ENCODE data around the gene HOXC11.

The HOXC11 gene

GRCh38 chr12:53972722-53973235 is at the start of gene HOXC11:
Gene HOXC11, plus strand, starts transcription at chr12:53973126. Its CDS starts 116 bp downstream, at chr12:53973242.
- Histone ChIP-seq H3K27me3 (no peaks in the 10 kb centered on the region), H3K36me3 (no peaks in the 10 kb centered on the region), H3K9me3 (no peaks in the 10 kb centered on the region), H3K27ac (peak within 1 kb of the TSS; percentile 93 to 98), H3K4me3 (peak within 1 kb of the TSS; percentile 75 to 85), H3K4me1 (peaks cover 0 to 61% (median 36%) of the 10 kb centered on the region in 4 donors)
- no peak for TF ChIP-seq CTCF (IDR thresholded peaks at IDR 0.05)
- intact Hi-C loops (cut with DNase I; ENCODE audit: low total_unique reads): loop anchor here (10.0 kb wide), 1 partner anchor 392 kb away; the partner anchor contains the start of gene GPR84
- DNase-seq: no peak

- H3K4me3 ChIP-seq: no peak overlapping the region
- no peaks in the 10 kb centered on the region for H3K36me3 ChIP-seq
- no peaks in the 10 kb centered on the region for H3K9me3 ChIP-seq
- TF ChIP-seq CTCF (IDR thresholded peaks at IDR 0.05): no peak
- H3K27ac ChIP-seq: no peak overlapping the region
- H3K27me3 ChIP-seq: peaks cover 6 to 94% of the 10 kb centered on the region in 2 donors
- peaks cover 0 to 11% (median 5%) of the 10 kb centered on the region in 4 donors for H3K4me1 ChIP-seq
- intact Hi-C loops (cut with DNase I; ENCODE audit: low total_unique reads): no loop called here
- no peak for DNase-seq
These were observed 48.2 kb upstream of the HOXC11 start for GRCh38 chr12:53924521-53925405.

- intact Hi-C loops (cut with DNase I; ENCODE audit: low total_unique reads): no loop called here
- peaks cover 10 to 99% of the 10 kb centered on the region in 2 donors for H3K27me3 ChIP-seq
- TF ChIP-seq CTCF (IDR thresholded peaks at IDR 0.05): no peak
- H3K27ac ChIP-seq: no peak overlapping the region
- peaks cover 0 to 11% (median 5%) of the 10 kb centered on the region in 4 donors for H3K4me1 ChIP-seq
- H3K36me3 ChIP-seq: no peaks in the 10 kb centered on the region
- DNase-seq: no peak
- H3K9me3 ChIP-seq: no peaks in the 10 kb centered on the region
- H3K4me3 ChIP-seq: no peak overlapping the region
These were observed 45.5 kb upstream of the HOXC11 start for GRCh38 chr12:53927220-53928029.

- intact Hi-C loops (cut with DNase I; ENCODE audit: low total_unique reads): no loop called here
- Histone ChIP-seq H3K27me3 (peaks cover 10 to 100% of the 10 kb centered on the region in 2 donors), H3K9me3 (no peaks in the 10 kb centered on the region), H3K4me1 (peaks cover 0 to 11% (median 5%) of the 10 kb centered on the region in 4 donors), H3K4me3 (no peak overlapping the region), H3K36me3 (no peaks in the 10 kb centered on the region), H3K27ac (no peak overlapping the region)
- DNase-seq: no peak
- TF ChIP-seq CTCF (IDR thresholded peaks at IDR 0.05): no peak
These were observed 44.7 kb upstream of the HOXC11 start for GRCh38 chr12:53928054-53928835.

GRCh38 chr12:53929527-53929926 is 43.4 kb upstream of the HOXC11 start:
- H3K9me3 ChIP-seq: no peaks in the 10 kb centered on the region

More at GRCh38 chr12:53929527-53929926, 43.4 kb upstream of the HOXC11 start:
- no peak for TF ChIP-seq CTCF (IDR thresholded peaks at IDR 0.05)
- intact Hi-C loops (cut with DNase I; ENCODE audit: low total_unique reads): no loop called here
- Histone ChIP-seq H3K27me3 (peaks cover 10 to 100% of the 10 kb centered on the region in 2 donors), H3K4me3 (no peak overlapping the region), H3K4me1 (peaks cover 0 to 11% (median 5%) of the 10 kb centered on the region in 4 donors), H3K36me3 (no peaks in the 10 kb centered on the region), H3K27ac (no peak overlapping the region)
- DNase-seq: no peak

Data from tibial artery (tissue), 4 donors.